Measurements from ENCODE around the gene BNIP2.

Gene BNIP2

DNA sequence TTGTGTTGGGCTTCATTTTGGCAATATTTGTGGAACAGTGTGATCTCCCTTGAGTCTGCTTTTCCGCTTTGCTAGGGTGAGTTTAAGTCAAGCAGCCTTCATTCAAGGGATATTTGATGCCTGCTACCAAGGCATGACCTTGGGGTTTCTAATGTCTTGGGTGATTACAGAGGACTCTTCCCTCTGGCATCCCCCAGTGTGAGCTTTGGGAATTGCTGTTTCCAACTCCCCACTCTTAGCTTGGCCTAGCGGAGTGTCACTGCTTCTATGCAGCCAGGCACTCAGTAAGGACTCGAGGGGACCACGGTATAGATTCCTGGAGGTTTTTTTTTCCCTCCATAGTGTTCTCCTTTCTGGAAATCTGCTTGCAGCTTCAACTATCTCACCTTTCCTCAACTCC, 56.4 kb downstream of the BNIP2 start:
- H3K79me2 ChIP-seq (ENCODE audit: low read length) = no peaks in the 10 kb centered on the region
- no peak for DNase-seq
- no peaks in the 10 kb centered on the region for H3F3A ChIP-seq (ENCODE audit: insufficient read depth, low read length)
- H3K9ac ChIP-seq (ENCODE audit: low read length) = no peak overlapping the region
- H3K27me3 ChIP-seq (replicated peaks; ENCODE audit: insufficient read depth, low read length) = no peaks in the 10 kb centered on the region
- no peak overlapping the region for H2AFZ ChIP-seq (ENCODE audit: low read length)
- H3K4me2 ChIP-seq (ENCODE audit: low read depth, low read length) = no peak overlapping the region
- no peaks in the 10 kb centered on the region for H3K9me3 ChIP-seq (replicated peaks; ENCODE audit: insufficient read depth, low read length)
- no peak for TF ChIP-seq EZH2 (optimal IDR thresholded peaks at IDR 0.05; ENCODE audit: low read depth, low read length)
- TF ChIP-seq, protein P1, sequence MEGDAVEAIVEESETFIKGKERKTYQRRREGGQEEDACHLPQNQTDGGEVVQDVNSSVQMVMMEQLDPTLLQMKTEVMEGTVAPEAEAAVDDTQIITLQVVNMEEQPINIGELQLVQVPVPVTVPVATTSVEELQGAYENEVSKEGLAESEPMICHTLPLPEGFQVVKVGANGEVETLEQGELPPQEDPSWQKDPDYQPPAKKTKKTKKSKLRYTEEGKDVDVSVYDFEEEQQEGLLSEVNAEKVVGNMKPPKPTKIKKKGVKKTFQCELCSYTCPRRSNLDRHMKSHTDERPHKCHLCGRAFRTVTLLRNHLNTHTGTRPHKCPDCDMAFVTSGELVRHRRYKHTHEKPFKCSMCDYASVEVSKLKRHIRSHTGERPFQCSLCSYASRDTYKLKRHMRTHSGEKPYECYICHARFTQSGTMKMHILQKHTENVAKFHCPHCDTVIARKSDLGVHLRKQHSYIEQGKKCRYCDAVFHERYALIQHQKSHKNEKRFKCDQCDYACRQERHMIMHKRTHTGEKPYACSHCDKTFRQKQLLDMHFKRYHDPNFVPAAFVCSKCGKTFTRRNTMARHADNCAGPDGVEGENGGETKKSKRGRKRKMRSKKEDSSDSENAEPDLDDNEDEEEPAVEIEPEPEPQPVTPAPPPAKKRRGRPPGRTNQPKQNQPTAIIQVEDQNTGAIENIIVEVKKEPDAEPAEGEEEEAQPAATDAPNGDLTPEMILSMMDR (IDR thresholded peaks at IDR 0.05; ENCODE audit: low read length) = peak; percentile 14; the same call in 1 of the 2 replicates
- no peaks in the 10 kb centered on the region for H4K20me1 ChIP-seq (ENCODE audit: insufficient read depth, low read length)
- H3K4me3 ChIP-seq (ENCODE audit: low read length) = no peak overlapping the region
- no peaks in the 10 kb centered on the region for H3K4me1 ChIP-seq (ENCODE audit: low read length)
- no peaks in the 10 kb centered on the region for H3K9me2 ChIP-seq (replicated peaks; ENCODE audit: insufficient read depth, low read length)
- no peak overlapping the region for H3K27ac ChIP-seq (ENCODE audit: low read length)
- no peaks in the 10 kb centered on the region for H3K36me3 ChIP-seq (replicated peaks; ENCODE audit: insufficient read depth, low read length)

DNA sequence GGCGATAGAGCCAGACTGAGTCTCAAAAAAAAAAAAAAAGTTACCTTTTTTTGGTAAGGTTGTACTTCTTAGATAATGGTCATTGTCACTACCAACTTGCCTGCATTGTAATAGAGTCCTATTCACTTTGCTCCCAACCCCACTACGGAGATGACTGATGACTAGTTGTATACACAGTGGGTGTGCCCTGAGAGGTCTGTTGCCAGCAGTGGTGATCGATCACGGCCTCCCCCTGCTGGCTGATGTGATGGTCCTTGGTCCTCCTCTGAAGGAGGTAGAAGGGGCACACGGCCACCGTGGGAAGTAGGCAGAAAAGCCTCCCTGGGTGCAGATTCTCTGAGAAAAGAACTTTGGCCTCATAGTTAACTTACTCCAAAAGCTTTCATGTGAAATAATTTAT, 66.8 kb downstream of the BNIP2 start:
- Histone ChIP-seq H3K27me3 (replicated peaks; ENCODE audit: insufficient read depth, low read length) (no peaks in the 10 kb centered on the region), H3K4me2 (ENCODE audit: low read depth, low read length) (no peak overlapping the region), H3K9me2 (replicated peaks; ENCODE audit: insufficient read depth, low read length) (no peaks in the 10 kb centered on the region), H3K9me3 (replicated peaks; ENCODE audit: insufficient read depth, low read length) (no peaks in the 10 kb centered on the region), H3K9ac (ENCODE audit: low read length) (no peak overlapping the region), H3K4me1 (ENCODE audit: low read length) (no peaks in the 10 kb centered on the region), H3K36me3 (replicated peaks; ENCODE audit: insufficient read depth, low read length) (no peaks in the 10 kb centered on the region), H3F3A (ENCODE audit: insufficient read depth, low read length) (no peaks in the 10 kb centered on the region), H4K20me1 (ENCODE audit: insufficient read depth, low read length) (no peaks in the 10 kb centered on the region), H2AFZ (ENCODE audit: low read length) (no peak overlapping the region), H3K79me2 (ENCODE audit: low read length) (no peaks in the 10 kb centered on the region), H3K27ac (ENCODE audit: low read length) (no peak overlapping the region), H3K4me3 (ENCODE audit: low read length) (no peak overlapping the region)
- peak; percentile 47 for DNase-seq
- no peak for TF ChIP-seq EZH2phosphoT487 (IDR thresholded peaks at IDR 0.05; ENCODE audit: low read length)
- TF ChIP-seq, protein P1 (IDR thresholded peaks at IDR 0.05; ENCODE audit: low read length) = peak; percentile 43

DNA sequence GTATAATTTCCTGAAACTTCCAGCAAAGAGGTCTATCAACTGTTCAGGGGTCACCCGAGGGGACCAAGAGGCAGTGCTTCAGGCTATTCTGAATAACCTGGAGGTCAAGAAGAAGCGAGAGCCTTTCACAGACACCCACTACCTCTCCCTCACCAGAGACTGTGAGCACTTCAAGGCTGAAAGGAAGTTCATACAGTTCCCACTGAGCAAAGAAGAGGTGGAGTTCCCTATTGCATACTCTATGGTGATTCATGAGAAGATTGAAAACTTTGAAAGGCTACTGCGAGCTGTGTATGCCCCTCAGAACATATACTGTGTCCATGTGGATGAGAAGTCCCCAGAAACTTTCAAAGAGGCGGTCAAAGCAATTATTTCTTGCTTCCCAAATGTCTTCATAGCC, 70.7 kb downstream of the BNIP2 start:
- Histone ChIP-seq H3K27ac (ENCODE audit: low read length) (no peak overlapping the region), H2AFZ (ENCODE audit: low read length) (no peak overlapping the region), H3K9ac (ENCODE audit: low read length) (no peak overlapping the region), H3K9me3 (replicated peaks; ENCODE audit: insufficient read depth, low read length) (no peaks in the 10 kb centered on the region), H3F3A (ENCODE audit: insufficient read depth, low read length) (no peaks in the 10 kb centered on the region), H3K79me2 (ENCODE audit: low read length) (no peaks in the 10 kb centered on the region), H3K4me1 (ENCODE audit: low read length) (peaks cover 7% of the 10 kb centered on the region), H3K4me3 (ENCODE audit: low read length) (no peak overlapping the region), H3K36me3 (replicated peaks; ENCODE audit: insufficient read depth, low read length) (no peaks in the 10 kb centered on the region), H3K4me2 (ENCODE audit: low read depth, low read length) (no peak overlapping the region), H3K9me2 (replicated peaks; ENCODE audit: insufficient read depth, low read length) (no peaks in the 10 kb centered on the region), H3K27me3 (replicated peaks; ENCODE audit: insufficient read depth, low read length) (no peaks in the 10 kb centered on the region), H4K20me1 (ENCODE audit: insufficient read depth, low read length) (no peaks in the 10 kb centered on the region)
- TF ChIP-seq EZH2phosphoT487 (IDR thresholded peaks at IDR 0.05; ENCODE audit: low read length) (no peak), EZH2 (optimal IDR thresholded peaks at IDR 0.05; ENCODE audit: low read depth, low read length) (no peak)
- TF ChIP-seq, protein P1 (IDR thresholded peaks at IDR 0.05; ENCODE audit: low read length) = no peak
- DNase-seq = no peak
